ENCODE measurements around the gene GPC6.

GPC6 gene

GRCh38 chr13:94168783-94169453 is 942.3 kb downstream of the GPC6 start:
- DNase-seq (ENCODE audit: low read depth in 2 of 2): no peak

DNA sequence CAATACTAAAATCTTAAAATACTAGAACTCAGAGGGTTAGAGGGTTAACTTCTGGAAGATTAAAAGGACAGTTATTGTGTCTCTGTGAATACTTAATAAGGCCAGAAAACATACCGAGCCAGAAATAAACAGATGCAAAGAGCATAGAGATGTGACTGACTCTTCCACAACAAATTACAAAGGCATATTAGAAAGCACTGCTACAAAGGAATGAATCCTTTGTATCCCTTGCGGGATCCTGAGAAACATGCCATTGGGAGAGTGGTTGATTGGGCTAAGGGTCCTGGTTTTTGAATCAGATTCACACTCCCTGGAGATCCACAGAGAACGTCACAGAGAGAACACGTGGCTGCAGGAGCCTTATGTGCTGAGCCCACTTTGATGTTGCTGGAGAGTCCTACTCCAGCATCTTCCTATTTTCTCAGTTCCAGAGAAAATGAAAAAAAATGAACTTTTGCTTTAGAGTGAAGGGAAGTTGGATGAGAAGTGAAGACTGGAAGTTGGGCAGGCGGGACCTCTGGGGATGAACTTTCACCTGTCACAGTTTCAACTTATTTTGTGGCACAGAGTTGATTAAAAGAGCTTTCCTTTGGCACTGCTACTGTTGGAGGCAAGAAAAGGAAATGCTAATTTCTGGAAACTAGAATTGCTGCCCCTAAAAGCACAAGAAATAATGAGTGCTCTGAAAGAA is 943.0 kb downstream of the GPC6 start:
- DNase-seq (ENCODE audit: low read depth in 2 of 2): no peak

DNA sequence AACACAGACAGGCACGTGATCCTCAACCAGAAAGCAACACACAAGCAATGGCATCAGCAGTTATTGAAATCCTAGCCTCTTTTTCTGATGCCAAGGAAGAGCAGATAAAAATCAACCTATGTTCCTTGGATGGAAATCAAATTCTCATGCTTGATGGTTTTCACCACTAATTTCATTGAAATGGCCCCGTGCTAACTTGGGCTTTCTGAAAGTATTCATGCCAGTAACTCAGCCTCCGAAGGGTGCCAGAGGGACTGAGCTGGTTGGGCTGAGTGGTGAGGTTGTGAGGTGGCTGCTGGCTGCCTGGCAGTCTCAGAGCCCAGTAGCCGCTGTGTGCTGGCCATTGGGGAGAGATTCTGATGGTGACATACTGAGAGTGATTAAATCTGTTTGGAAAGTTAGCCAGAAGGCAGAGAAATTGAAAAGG is 943.6 kb downstream of the GPC6 start:
- DNase-seq (ENCODE audit: low read depth in 2 of 2): no peak

- no peak for DNase-seq (ENCODE audit: low read depth in 2 of 2)
Measured at GRCh38 chr13:94172416-94172815, 945.8 kb downstream of the GPC6 start.

DNA sequence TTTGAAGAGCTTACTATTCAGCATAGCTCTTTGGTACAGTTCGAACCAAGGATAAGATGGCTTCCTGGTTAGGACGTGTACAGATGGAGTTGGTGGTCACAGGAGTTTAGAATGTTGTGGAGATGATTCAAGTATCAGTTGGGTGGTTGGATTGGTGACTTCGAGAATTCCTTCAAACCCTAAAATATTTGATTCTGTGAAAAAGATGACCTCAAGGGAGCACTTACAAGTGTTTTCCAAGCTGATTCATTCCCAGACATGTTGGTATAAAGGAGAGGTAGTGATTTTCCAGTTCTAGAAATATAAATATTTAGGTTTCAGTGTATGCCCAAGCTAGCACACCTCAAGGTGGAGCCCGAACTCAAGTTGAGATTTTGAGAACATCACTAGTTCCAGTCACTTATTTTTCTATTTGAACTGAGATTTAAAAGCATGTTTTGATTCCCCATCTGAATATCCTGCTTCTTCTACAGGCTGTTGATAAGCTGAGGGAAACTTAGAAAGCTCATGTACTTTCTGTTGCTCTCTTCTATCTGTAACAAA is 946.8 kb downstream of the GPC6 start:
- DNase-seq (ENCODE audit: low read depth in 2 of 2): no peak

DNA sequence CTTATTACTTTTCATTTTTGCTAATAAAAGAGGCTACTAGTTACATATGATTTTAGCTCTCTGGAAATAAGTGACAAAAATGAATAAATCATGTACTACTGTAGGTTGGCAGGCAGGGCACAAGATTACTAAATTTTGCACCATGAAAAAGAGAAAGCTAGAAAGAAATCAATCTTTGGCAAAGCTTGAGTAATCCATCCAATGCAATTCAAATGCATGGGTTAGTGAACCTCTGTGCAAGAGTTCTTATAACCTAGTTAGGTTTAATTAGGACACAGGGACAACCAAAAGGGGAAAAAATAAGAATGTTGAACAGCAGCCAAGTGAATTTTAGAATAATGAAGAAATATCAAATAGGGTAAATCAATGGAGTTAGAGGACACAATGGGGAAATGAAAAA is 947.4 kb downstream of the GPC6 start:
- no peak for DNase-seq (ENCODE audit: low read depth in 2 of 2)

GRCh38 chr13:94175076-94175475 is 948.5 kb downstream of the GPC6 start:
- DNase-seq (ENCODE audit: low read depth in 2 of 2): no peak

- no peak for DNase-seq (ENCODE audit: low read depth in 2 of 2)
Measured at GRCh38 chr13:94176561-94176960, 950.0 kb downstream of the GPC6 start.

DNA sequence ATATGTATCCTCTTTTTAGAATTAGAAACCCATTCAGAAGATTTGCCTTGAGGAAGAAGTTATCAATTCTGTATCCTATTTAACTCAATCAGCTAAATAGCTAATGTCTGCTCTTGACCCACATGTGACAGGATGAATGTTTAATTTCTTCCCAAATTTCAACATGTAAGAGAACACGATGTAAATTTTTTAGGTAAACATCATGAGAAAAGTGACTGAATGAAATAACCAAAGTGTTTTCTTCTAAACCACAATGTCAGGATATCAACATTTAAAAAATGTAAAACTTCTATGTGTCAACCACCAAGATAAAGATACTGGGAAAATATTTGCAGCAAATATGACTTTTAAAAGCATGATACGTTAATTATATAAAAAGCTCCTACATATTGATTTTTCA is 950.4 kb downstream of the GPC6 start:
- no peak for DNase-seq (ENCODE audit: low read depth in 2 of 2)

DNA sequence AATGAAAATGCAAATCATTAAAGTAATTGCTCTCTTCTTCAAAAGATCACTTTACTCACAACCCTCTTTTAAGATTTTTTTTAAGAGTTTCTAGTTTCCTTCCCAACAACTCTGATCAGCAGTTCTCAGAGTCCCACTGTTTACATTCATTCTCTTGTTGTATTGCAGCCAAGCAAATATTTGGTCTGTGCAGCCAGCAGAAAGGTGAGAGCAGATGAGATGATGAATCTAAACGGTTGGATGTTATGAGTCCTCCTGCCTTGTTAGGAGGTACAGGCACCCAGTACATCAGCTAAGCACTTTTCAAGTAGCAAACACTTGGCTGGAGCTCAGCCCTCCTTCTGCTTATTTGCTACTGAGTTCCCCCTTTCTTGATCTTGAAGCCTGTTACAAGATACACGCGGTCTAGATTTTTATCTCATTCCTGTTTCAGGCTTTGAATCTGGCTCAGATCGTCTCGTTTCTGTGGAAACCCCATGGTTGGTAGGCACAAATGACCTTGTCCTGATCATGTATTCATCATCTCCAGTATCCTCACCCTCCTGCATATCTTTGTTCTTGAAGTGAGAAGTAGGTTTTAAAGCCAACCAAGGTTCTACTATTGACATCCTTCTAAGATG is 952.1 kb downstream of the GPC6 start:
- no peak for DNase-seq (ENCODE audit: low read depth in 2 of 2)

DNA sequence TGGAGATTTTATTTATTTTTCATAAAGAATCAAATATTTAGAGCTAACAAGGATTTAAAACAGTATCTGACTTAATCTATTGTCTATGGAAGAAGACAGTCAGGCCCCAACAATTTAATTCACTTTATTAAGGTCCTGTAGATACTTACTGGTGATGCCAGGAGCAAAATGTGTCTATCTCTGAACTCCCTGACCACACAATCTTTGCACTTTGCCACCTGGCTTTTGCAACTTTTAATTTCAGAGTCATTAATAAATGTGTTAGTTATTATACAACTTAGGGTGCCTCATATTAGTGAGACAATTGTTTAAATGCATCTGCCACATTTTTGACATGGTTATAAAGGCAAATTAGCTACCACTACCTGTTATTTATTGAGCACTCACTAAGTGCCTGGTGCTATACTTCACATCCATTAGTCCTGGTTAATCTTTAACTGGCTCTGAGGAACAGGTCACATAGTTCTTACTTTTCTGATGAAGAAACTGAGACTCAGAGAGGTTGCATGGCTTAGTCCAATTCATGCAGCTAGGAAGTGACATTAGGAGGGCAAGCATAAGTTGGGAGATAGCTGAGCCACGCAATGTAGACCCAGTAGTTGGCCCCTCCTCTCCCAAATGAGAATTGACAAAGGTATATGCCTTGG is 955.0 kb downstream of the GPC6 start:
- DNase-seq (ENCODE audit: low read depth in 2 of 2): no peak

- no peak for DNase-seq (ENCODE audit: low read depth in 2 of 2)
Measured at GRCh38 chr13:94182185-94182761, 955.7 kb downstream of the GPC6 start.

DNA sequence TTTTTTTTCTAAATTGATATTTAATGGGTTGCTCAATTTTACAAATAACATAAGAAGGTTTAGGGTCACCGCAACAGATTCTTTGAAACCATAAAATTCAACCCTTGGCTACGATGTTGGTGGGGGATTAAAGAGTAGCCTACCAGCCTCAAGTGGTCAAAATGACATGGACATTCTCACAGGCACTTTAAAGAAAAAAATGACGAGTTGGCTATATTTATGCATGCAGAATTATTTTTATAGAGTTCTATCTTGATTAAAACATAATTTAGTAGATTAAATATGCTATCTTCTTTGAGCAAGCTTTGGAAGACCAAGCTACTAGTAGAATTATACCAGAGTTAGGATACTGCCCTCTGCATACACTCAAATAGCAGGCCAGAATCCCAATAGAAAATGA is 959.9 kb downstream of the GPC6 start:
- DNase-seq (ENCODE audit: low read depth in 2 of 2): no peak

- DNase-seq (ENCODE audit: low read depth in 2 of 2): no peak
Measured at GRCh38 chr13:94188201-94188854, 961.7 kb downstream of the GPC6 start.

DNA sequence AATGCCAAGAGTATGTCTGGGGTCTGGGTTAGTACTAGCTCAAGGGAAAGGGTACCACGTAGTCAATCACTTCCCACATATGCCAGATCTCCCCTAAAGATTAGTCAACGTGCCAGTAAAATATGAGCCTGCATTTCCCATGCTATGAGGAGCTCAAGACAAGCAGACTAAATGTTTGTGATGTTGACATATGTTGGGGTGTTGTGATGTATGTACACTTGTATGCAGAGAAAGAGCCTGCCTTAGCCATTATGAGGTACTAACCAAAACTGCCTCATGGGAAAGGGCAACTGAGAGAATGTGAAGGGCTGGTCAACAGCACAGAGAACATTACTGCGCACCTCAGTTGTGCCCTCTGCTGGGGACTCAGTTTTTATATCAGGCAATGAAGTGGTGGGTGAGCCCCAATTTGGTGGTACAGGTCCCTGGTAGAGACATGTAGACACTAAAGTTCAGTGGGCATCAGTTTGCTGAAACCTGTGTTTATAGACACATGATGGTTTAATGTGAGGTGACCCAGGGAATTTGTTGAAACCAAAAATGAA is 965.9 kb downstream of the GPC6 start:
- no peak for DNase-seq (ENCODE audit: low read depth in 2 of 2)

GRCh38 chr13:94195715-94196114 is 969.1 kb downstream of the GPC6 start:
- DNase-seq (ENCODE audit: low read depth in 2 of 2): no peak

DNA sequence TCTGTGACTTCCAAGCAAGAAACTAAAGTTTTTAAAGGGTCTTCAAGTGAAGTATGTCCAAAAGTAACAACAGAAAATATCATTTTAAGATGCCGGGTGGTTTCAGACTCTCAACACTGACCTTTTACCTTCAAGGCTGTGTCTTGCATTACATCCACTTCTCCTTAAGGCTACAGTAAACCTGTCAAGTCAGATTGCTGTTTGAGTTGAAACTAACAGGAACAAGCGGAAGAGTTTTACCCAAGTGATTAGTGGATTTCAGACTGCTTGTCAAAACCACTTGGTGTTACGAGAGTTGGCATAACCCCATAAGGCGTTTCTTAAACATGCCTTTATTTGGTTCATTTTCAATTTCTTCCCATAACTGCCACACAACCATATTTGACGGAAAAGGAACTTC is 969.8 kb downstream of the GPC6 start:
- no peak for DNase-seq (ENCODE audit: low read depth in 2 of 2)

- no peak for DNase-seq (ENCODE audit: low read depth in 2 of 2)
Measured at GRCh38 chr13:94198681-94199080, 972.1 kb downstream of the GPC6 start.

- no peak for DNase-seq (ENCODE audit: low read depth in 2 of 2)
Measured at GRCh38 chr13:94199135-94199534, 972.5 kb downstream of the GPC6 start.

DNA sequence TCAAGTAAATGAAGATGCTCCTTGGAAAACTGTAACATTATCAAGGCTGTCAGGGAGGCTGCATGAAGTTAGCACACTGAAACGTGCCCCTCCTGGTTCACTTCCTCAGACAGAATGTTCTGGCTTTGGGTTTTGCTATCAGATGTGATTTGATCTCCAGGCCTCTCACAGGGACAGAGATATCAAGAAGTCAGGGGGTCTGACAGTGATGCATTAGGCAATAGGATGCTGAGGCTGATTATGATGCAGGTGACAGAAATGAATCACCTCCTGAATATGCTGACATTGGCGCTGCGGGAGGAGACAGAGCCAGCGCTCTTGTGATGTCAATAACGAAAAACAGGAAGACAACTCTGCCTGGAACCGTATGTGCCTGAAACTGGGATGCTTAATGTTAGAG is 974.4 kb downstream of the GPC6 start:
- no peak for DNase-seq (ENCODE audit: low read depth in 2 of 2)

GRCh38 chr13:94204163-94204562 is 977.6 kb downstream of the GPC6 start:
- no peak for DNase-seq (ENCODE audit: low read depth in 2 of 2)
